WTC11 (cell line): ENCODE measurements around the gene MYO19. TPM values are rescaled to one million over a fixed set of nuclear protein-coding genes. Genes with fewer than 3 reads are reported as not detected.

Experiments used
- ATAC-seq: fragments of 200-7000 bp; cut with Tn5 transposase; 2 replicates; pipeline ENCODE4 v1.10.0; 2021; ENCODE audit warnings: mild to moderate bottlenecking, moderate library complexity
- CTCF ChIA-PET: fragments of 300-600 bp; sonication (Branson Sonifier 250); formaldehyde crosslinking; loops from one replicate; lab custom pipeline; 2021; ENCODE audit warnings: antibody characterized with exemption; lab: Charles Lee
- POLR2A ChIA-PET: fragments of 350-600 bp; sonication (Branson Sonifier 250); formaldehyde crosslinking; loops from one replicate; lab custom pipeline; 2021; ENCODE audit warnings: antibody characterized with exemption; lab: Charles Lee
- DNase-seq: peaks from one replicate; pipeline ENCODE4 v3.0.0; 2021; ENCODE audit warnings: low spot score
- H3K27ac Mint-ChIP-seq: 2 replicates; pipeline ENCODE4 v1.8.0; 2021; ENCODE audit warnings: mixed read lengths
- H3K27me3 Mint-ChIP-seq: 2 replicates; pipeline ENCODE4 v1.8.0; 2021; ENCODE audit warnings: low read depth, mild to moderate bottlenecking, moderate library complexity, mixed read lengths
- H3K36me3 Mint-ChIP-seq: 2 replicates; pipeline ENCODE4 v1.8.0; 2021; ENCODE audit warnings: mixed read lengths
- H3K4me1 Mint-ChIP-seq: 2 replicates; pipeline ENCODE4 v1.8.0; 2022; ENCODE audit warnings: mixed read lengths
- H3K4me3 Mint-ChIP-seq: 2 replicates; pipeline ENCODE4 v1.8.0; 2021; ENCODE audit warnings: mild to moderate bottlenecking, moderate library complexity, mixed read lengths
- H3K9me3 Mint-ChIP-seq: 2 replicates; pipeline ENCODE4 v1.8.0; 2021; ENCODE audit warnings: mixed read lengths
- AFF4 ChIP-seq: sonication (generic); formaldehyde crosslinking; IDR thresholded peaks from 2 replicates; pipeline ENCODE4 v1.8.1; 2023; ENCODE audit warnings: mild to moderate bottlenecking, missing genetic modification reagents, borderline replicate concordance
- AR ChIP-seq: fragments of 250-450 bp; sonication (Bioruptor Pico); IDR thresholded peaks from 2 replicates; pipeline ENCODE4 v1.9.0; 2021; ENCODE audit warnings: mild to moderate bottlenecking
- ATF1 ChIP-seq: sonication (generic); formaldehyde crosslinking; IDR thresholded peaks from 2 replicates; pipeline ENCODE4 v1.8.1; 2023; ENCODE audit warnings: mild to moderate bottlenecking, moderate library complexity, missing genetic modification reagents
- ATF3 ChIP-seq: sonication (generic); formaldehyde crosslinking; conservative IDR thresholded peaks from 2 replicates; pipeline ENCODE4 v1.8.1; 2022; ENCODE audit warnings: mild to moderate bottlenecking, missing genetic modification reagents
- CREB1 ChIP-seq: sonication (generic); formaldehyde crosslinking; IDR thresholded peaks from 2 replicates; pipeline ENCODE4 v1.8.0; 2023; ENCODE audit warnings: mild to moderate bottlenecking, missing genetic modification reagents
- E2F4 ChIP-seq: sonication (generic); formaldehyde crosslinking; IDR thresholded peaks from 2 replicates; pipeline ENCODE4 v1.8.1; 2022; ENCODE audit warnings: low read depth, mild to moderate bottlenecking, moderate library complexity, missing genetic modification reagents, borderline replicate concordance
- HMGA2 ChIP-seq: fragments of 250-450 bp; sonication (Bioruptor Pico); IDR thresholded peaks from 2 replicates; pipeline ENCODE4 v1.4.0; 2021; ENCODE audit warnings: mild to moderate bottlenecking, moderate library complexity
- HMGXB4 ChIP-seq: sonication (generic); formaldehyde crosslinking; IDR thresholded peaks from 2 replicates; pipeline ENCODE4 v1.8.1; 2023; ENCODE audit warnings: mild to moderate bottlenecking, moderate library complexity, missing genetic modification reagents
- MAX ChIP-seq: sonication (generic); formaldehyde crosslinking; IDR thresholded peaks from 2 replicates; pipeline ENCODE4 v1.8.0; 2022; ENCODE audit warnings: mild to moderate bottlenecking, missing genetic modification reagents
- NFATC4 ChIP-seq: fragments of 250-450 bp; sonication (Bioruptor Pico); IDR thresholded peaks from 2 replicates; pipeline ENCODE4 v1.9.0; 2021; ENCODE audit warnings: mild to moderate bottlenecking
- NR2C2 ChIP-seq: sonication (generic); formaldehyde crosslinking; IDR thresholded peaks from 2 replicates; pipeline ENCODE4 v1.8.0; 2022; ENCODE audit warnings: mild to moderate bottlenecking, missing genetic modification reagents
- NR3C1 ChIP-seq: sonication (generic); formaldehyde crosslinking; conservative IDR thresholded peaks from 2 replicates; pipeline ENCODE4 v1.8.1; 2023; ENCODE audit warnings: low read depth, mild to moderate bottlenecking, missing genetic modification reagents
- PREB ChIP-seq: sonication (generic); formaldehyde crosslinking; IDR thresholded peaks from 2 replicates; pipeline ENCODE4 v1.8.1; 2022; ENCODE audit warnings: mild to moderate bottlenecking, missing genetic modification reagents, moderate library complexity, borderline replicate concordance
- SOX15 ChIP-seq: fragments of 250-450 bp; sonication (Bioruptor Pico); IDR thresholded peaks from 2 replicates; pipeline ENCODE4 v1.9.0; 2021; ENCODE audit warnings: mild to moderate bottlenecking
- SP1 ChIP-seq: sonication (generic); formaldehyde crosslinking; conservative IDR thresholded peaks from 2 replicates; pipeline ENCODE4 v1.8.1; 2022; ENCODE audit warnings: missing genetic modification reagents
- ZMAT4 ChIP-seq: fragments of 250-450 bp; sonication (Bioruptor Pico); IDR thresholded peaks from 2 replicates; pipeline ENCODE4 v1.9.0; 2021; ENCODE audit warnings: mild to moderate bottlenecking
- ZNF138 ChIP-seq: sonication (generic); formaldehyde crosslinking; conservative IDR thresholded peaks from 2 replicates; pipeline ENCODE4 v1.8.1; 2022; ENCODE audit warnings: mild to moderate bottlenecking, moderate library complexity, missing genetic modification reagents
- ZNF532 ChIP-seq: fragments of 250-450 bp; sonication (Bioruptor Pico); IDR thresholded peaks from 2 replicates; pipeline ENCODE4 v1.9.0; 2021; ENCODE audit warnings: mild to moderate bottlenecking, borderline replicate concordance
- ZNF671 ChIP-seq: fragments of 250-450 bp; sonication (Bioruptor Pico); IDR thresholded peaks from 2 replicates; pipeline ENCODE4 v1.8.0; 2021; ENCODE audit warnings: mild to moderate bottlenecking
- total RNA-seq: library from RNA; stranded (reverse); gene quantifications from 3 replicates; pipeline ENCODE4 v1.2.3, GENCODE V29; 2021

MYO19 gene
- total RNA-seq, 1 experiment from 2014 or later: 146 TPM

GRCh38 chr17:36495076-36495578 is 39.5 kb downstream of the MYO19 start (continued):
- TF ChIP-seq AFF4 (CRISPR knock-in tag): no peak
- TF ChIP-seq HMGA2 (CRISPR knock-in tag): no peak
- no peak for TF ChIP-seq MAX
- no peak for TF ChIP-seq SOX15
- no peak for TF ChIP-seq ZNF138 (CRISPR knock-in tag)

- ChIA-PET POLR2A (no interaction called here), CTCF (interaction anchor here (0.9 to 1.0 kb wide), 2 partner anchors 11 to 39 kb away, joined by 3 to 4 read pairs; no protein-coding TSS in a partner anchor)
- Mint-ChIP-seq H3K4me3 (no peak overlapping the region), H3K27me3 (no peaks in the 10 kb centered on the region), H3K27ac (no peak overlapping the region), H3K4me1 (no peaks in the 10 kb centered on the region), H3K9me3 (no peaks in the 10 kb centered on the region), H3K36me3 (peaks cover 54% of the 10 kb centered on the region)
- TF ChIP-seq NR2C2 (CRISPR knock-in tag): no peak
- no peak for TF ChIP-seq NR3C1 (CRISPR knock-in tag)
- no peak for TF ChIP-seq ZNF671 (CRISPR knock-in tag)
- no peak for TF ChIP-seq E2F4 (CRISPR knock-in tag)
- TF ChIP-seq ZMAT4 (CRISPR knock-in tag): no peak
- TF ChIP-seq AR (CRISPR knock-in tag): no peak
- TF ChIP-seq ZNF532 (CRISPR knock-in tag): no peak
- no peak for TF ChIP-seq ATF1 (CRISPR knock-in tag)
- no peak for TF ChIP-seq SP1 (CRISPR knock-in tag)
- TF ChIP-seq CREB1: no peak
- no peak for TF ChIP-seq NFATC4 (CRISPR knock-in tag)
- no peak for TF ChIP-seq PREB (CRISPR knock-in tag)
- no peak for TF ChIP-seq HMGXB4
- no peak for TF ChIP-seq ATF3
- DNase-seq: no peak
- ATAC-seq: no peak
Observed at GRCh38 chr17:36494674-36495073, 40.0 kb downstream of the MYO19 start.
